Measurements from ENCODE around the gene MRFAP1L1. TPM values are rescaled to one million over a fixed set of nuclear protein-coding genes. Genes with fewer than 3 reads are reported as not detected.

MRFAP1L1 gene
- total RNA-seq, 4 donors from 2014 or later, result 56.9 to 99.9 (median 71.7) TPM

GRCh38 chr4:6716958-6717655 lies 7.4 kb upstream of the MRFAP1L1 start:
- no peaks in the 10 kb centered on the region for H3K27me3 ChIP-seq
- no peaks in the 10 kb centered on the region for H3K36me3 ChIP-seq
- peaks cover 0 to 5% of the 10 kb centered on the region in 2 donors for H3K4me1 ChIP-seq
- H3K9me3 ChIP-seq, result no peaks in the 10 kb centered on the region
- no peak for DNase-seq
- H3K27ac ChIP-seq, result peak overlapping the region; percentile 81 to 96
- H3K4me3 ChIP-seq, result peak overlapping the region; percentile 45 to 91
- intact Hi-C loops (cut with DNase I; ENCODE audit: low total_unique reads), result no loop called here
- no peak for TF ChIP-seq POLR2A (IDR thresholded peaks at IDR 0.05)
- no peak for TF ChIP-seq CTCF (IDR thresholded peaks at IDR 0.05)

DNA sequence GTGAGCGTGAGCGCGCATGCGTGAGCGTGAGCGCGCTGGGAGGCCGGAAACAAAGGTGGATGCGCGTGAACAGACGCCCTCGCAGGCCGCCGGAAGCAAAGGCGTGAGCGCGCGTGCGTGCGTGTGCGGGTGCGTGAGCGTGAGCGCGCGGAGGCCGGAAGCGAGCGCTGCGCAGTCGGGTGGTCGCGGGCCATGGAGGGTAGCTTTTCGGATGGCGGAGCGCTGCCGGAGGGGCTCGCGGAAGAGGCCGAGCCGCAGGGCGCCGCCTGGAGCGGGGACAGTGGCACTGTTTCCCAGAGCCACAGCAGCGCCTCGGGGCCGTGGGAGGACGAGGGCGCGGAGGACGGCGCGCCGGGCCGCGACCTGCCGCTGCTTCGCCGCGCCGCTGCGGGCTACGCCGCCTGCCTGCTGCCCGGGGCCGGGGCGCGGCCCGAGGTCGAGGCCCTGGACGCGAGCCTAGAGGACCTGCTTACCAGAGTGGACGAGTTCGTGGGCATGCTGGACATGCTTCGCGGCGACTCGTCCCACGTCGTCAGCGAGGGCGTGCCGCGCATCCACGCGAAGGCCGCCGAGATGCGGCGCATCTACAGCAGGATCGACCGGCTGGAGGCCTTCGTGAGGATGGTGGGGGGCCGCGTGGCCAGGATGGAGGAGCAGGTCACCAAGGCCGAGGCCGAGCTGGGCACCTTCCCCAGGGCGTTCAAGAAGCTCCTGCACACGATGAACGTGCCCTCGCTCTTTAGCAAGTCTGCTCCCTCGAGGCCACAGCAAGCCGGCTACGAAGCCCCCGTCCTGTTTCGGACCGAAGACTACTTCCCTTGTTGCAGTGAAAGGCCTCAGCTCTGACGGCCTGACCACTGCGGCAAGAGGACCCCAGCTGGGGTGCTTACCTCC lies 6.6 kb upstream of the MRFAP1L1 start, which contains the start of gene BLOC1S4:
Gene BLOC1S4, plus strand, starts transcription at position 157 of the 894 bp plus-strand sequence. Its CDS starts 36 bp downstream, at position 193.
- Histone ChIP-seq H3K36me3 (no peaks in the 10 kb centered on the region), H3K27ac (peak within 1 kb of the TSS; percentile 81 to 96), H3K4me1 (peaks cover 0 to 5% of the 10 kb centered on the region in 2 donors), H3K9me3 (no peaks in the 10 kb centered on the region), H3K4me3 (peak within 1 kb of the TSS; percentile 45 to 91), H3K27me3 (no peaks in the 10 kb centered on the region)
- intact Hi-C loops (cut with DNase I; ENCODE audit: low total_unique reads), result no loop called here
- TF ChIP-seq POLR2A (IDR thresholded peaks at IDR 0.05), result peak; percentile 30 to 85
- TF ChIP-seq CTCF (IDR thresholded peaks at IDR 0.05), result peak in 3 of 4 experiments; percentile 12 to 25 (median 21)
- peak; percentile 85 to 87 for DNase-seq

DNA sequence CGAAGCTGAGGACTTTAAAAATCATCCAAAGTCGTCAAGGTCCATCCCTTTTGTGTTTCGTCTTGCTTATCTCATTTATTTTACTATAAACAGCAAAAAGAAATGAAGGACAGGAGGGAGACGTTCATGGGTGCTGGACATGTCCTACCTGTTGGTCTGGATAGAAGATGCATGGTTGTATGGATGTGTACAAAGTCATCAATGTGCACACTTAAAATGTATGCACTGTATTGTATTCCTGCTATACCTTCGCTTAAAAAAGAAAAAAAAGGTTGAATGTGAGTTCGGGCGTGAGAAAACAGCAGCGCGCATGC lies 6.0 kb upstream of the MRFAP1L1 start:
- no peak for TF ChIP-seq CTCF (IDR thresholded peaks at IDR 0.05)
- TF ChIP-seq POLR2A (IDR thresholded peaks at IDR 0.05), result no peak
- intact Hi-C loops (cut with DNase I; ENCODE audit: low total_unique reads), result no loop called here
- no peak for DNase-seq
- Histone ChIP-seq H3K36me3 (no peaks in the 10 kb centered on the region), H3K27me3 (no peaks in the 10 kb centered on the region), H3K4me1 (peaks cover 0 to 5% of the 10 kb centered on the region in 2 donors), H3K4me3 (peak overlapping the region; percentile 45 to 91), H3K27ac (peak overlapping the region; percentile 81 to 96), H3K9me3 (no peaks in the 10 kb centered on the region)

DNA sequence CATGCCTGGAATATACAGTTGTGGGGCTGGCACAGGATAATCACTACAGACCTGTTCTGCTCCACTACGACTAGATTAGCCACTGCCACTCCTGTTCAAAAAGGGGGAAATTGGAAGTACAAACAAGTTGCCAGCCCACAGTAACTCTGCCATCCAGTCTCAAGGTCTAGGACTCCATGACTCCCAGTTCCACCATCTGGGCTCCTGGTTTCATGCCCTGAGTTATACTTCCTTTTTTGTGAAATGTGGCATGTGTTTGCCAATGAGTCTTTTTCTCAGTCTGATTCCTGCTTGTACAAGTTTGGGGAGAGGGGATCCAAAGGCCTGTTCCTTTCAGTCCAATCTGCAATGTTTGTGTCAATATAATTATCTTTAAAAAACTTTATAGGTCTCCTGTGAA lies 5.3 kb upstream of the MRFAP1L1 start:
- TF ChIP-seq POLR2A (IDR thresholded peaks at IDR 0.05) (no peak), CTCF (IDR thresholded peaks at IDR 0.05) (no peak)
- no peaks in the 10 kb centered on the region for H3K36me3 ChIP-seq
- no peak overlapping the region for H3K4me3 ChIP-seq
- DNase-seq, result no peak
- H3K4me1 ChIP-seq, result peaks cover 0 to 5% of the 10 kb centered on the region in 2 donors
- H3K27me3 ChIP-seq, result no peaks in the 10 kb centered on the region
- H3K27ac ChIP-seq, result no peak overlapping the region
- intact Hi-C loops (cut with DNase I; ENCODE audit: low total_unique reads), result no loop called here
- H3K9me3 ChIP-seq, result no peaks in the 10 kb centered on the region

- peaks cover 0 to 5% of the 10 kb centered on the region in 2 donors for H3K4me1 ChIP-seq
- TF ChIP-seq POLR2A (IDR thresholded peaks at IDR 0.05) (no peak), CTCF (IDR thresholded peaks at IDR 0.05) (no peak)
- no peak overlapping the region for H3K4me3 ChIP-seq
- no peaks in the 10 kb centered on the region for H3K9me3 ChIP-seq
- H3K27ac ChIP-seq, result no peak overlapping the region
- no peaks in the 10 kb centered on the region for H3K27me3 ChIP-seq
- intact Hi-C loops (cut with DNase I; ENCODE audit: low total_unique reads), result no loop called here
- no peaks in the 10 kb centered on the region for H3K36me3 ChIP-seq
- DNase-seq, result no peak
Measured at GRCh38 chr4:6710996-6711395, 1.3 kb upstream of the MRFAP1L1 start.

Measured in uterus (tissue), 4 donors.